Large intestine (tissue), 3 donors: ENCODE measurements around the gene WAC. TPM values are rescaled to one million over a fixed set of nuclear protein-coding genes. Genes with fewer than 3 reads are reported as not detected.
"Not testable (repeated sequence)": the region's sequence is repeated elsewhere in the genome, so short reads cannot be mapped to it uniquely, and the experiment has no call there.

Source experiments
- DNase-seq, 2 donors: peaks; one replicate each; pipeline versions ENCODE4 v3.0.0 to v3.0.0-alpha.2; 2013
- H3K27ac ChIP-seq: one replicate; pipeline ENCODE4 v1.5.1; 2013; ENCODE audit warnings: low read length
- H3K27me3 ChIP-seq: 2 replicates; pipeline ENCODE4 v1.6.1; 2013; ENCODE audit warnings: low read length; ENCODE audit not compliant: control insufficient read depth, insufficient read depth
- H3K36me3 ChIP-seq: 2 replicates; pipeline ENCODE4 v1.6.1; 2013; ENCODE audit warnings: low read length; ENCODE audit not compliant: control insufficient read depth, insufficient read depth
- H3K4me1 ChIP-seq: one replicate; pipeline ENCODE4 v1.6.1; 2013; ENCODE audit warnings: low read length; ENCODE audit not compliant: control insufficient read depth, insufficient read depth
- H3K4me3 ChIP-seq: one replicate; pipeline ENCODE4 v1.5.1; 2013; ENCODE audit warnings: low read length
- H3K9me3 ChIP-seq: one replicate; pipeline ENCODE4 v1.6.1; 2013; ENCODE audit warnings: mild to moderate bottlenecking, low read depth, low read length, moderate library complexity; ENCODE audit not compliant: control insufficient read depth
- WGBS: methylation state at CpG from one replicate; pipeline ENCODE4 v1.1.5; 2013; ENCODE audit warnings: low lambda C conversion rate; ENCODE audit not compliant: insufficient coverage; 5-methylcytosine and 5-hydroxymethylcytosine counted together
- polyA plus RNA-seq: library from polyadenylated mRNA; unstranded; fragments of 120-200 nt; gene quantifications from one replicate; pipeline ENCODE4 v1.2.1, GENCODE V29; 2013

The WAC gene
- polyA plus RNA-seq, 1 donor: 99.7 TPM

DNA sequence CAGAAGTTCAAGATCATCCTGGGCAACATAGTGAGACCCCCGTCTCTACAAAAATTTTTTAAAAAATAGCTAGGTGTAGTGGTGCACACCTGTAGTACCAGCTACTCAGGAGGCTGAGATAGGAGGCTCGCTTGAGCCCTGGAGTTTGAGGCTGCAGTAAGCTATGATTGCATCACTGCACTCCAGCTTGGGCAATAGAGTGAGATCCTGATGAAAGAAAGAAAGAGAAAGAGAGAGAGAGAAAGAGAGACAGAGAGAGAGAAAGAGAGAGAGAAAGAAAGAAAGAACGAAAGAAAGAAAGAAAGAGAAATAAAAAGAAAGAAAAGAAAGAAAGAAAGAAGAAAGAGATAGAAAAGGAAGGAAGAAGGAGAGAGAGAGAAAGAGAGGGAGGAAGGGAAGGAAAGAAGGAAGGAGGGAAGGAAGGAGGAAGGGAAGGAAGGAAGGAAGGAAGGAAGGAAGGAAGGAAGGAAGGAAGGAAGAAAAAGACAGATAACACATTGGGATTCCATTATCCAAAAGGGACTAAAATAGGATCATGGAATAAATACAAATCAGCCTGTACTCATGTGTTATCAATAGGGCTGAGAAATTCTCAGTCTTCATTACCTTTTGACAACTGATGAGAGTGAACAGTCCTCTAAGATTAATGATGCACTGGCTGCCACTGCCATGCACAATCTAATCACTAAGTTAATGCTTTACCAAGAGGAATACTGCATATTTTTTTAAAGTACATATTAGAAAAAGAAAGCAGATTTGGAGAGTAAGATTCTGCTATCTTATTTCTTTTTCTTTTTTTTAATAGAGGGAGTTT lies 35.4 kb upstream of the WAC start:
- Histone ChIP-seq H3K4me1 (no peaks in the 10 kb centered on the region), H3K27me3 (no peaks in the 10 kb centered on the region), H3K27ac (no peak overlapping the region), H3K9me3 (no peaks in the 10 kb centered on the region), H3K36me3 (no peaks in the 10 kb centered on the region), H3K4me3 (no peak overlapping the region)
- 100% methylated on average over 1 of the region's 3 CpGs for WGBS
- no peak for DNase-seq

DNA sequence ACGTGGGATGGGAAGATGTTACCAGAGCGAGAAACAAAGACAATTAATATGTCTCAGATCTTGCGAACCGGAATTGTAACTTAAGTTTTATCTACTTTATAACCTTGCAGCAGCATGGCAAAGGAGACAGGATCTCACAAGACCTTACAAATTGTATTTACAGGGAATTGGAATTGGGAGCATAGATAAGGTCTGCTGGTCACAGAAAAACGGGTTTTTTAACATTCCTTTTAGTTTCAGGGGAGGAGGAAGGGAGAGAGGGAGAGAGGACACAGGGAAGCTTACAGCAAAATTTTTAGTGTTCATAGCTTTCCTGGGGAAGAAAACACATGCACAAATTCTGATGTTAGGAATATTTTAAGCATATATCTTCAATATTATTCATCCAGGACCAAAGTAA lies 32.7 kb upstream of the WAC start:
- WGBS: 28% methylated on average over 3 of the region's 5 CpGs

DNA sequence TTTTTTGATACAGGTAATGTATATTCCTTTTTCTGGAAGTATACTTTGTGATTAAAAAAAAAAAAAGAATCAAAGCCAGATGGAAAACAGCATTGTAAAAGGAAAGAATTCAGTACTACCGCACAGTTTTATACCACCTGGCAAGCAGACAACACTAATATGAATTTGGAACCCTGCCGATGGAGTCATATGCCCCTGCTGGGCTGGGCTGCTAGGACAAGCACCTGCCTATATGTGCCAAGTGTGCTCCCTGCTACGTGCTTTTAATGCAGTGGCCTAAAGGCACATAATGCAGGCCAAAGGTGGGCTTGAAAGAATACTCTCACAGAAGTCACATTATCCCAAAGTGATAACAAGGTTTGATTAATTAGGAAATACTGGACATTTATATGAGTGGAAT lies 29.8 kb upstream of the WAC start:
- Histone ChIP-seq H3K9me3 (no peaks in the 10 kb centered on the region), H3K4me1 (no peaks in the 10 kb centered on the region), H3K27ac (no peak overlapping the region), H3K27me3 (no peaks in the 10 kb centered on the region), H3K36me3 (no peaks in the 10 kb centered on the region), H3K4me3 (no peak overlapping the region)
- no CpG with 5 or more reads among the region's 3 CpGs for WGBS
- DNase-seq: no peak

More for the DNA sequence above, 32.7 kb upstream of the WAC start:
- H3K9me3 ChIP-seq, H3K27ac ChIP-seq, H3K36me3 ChIP-seq, H3K27me3 ChIP-seq, H3K4me3 ChIP-seq, DNase-seq, H3K4me1 ChIP-seq: not testable (repeated sequence)

DNA sequence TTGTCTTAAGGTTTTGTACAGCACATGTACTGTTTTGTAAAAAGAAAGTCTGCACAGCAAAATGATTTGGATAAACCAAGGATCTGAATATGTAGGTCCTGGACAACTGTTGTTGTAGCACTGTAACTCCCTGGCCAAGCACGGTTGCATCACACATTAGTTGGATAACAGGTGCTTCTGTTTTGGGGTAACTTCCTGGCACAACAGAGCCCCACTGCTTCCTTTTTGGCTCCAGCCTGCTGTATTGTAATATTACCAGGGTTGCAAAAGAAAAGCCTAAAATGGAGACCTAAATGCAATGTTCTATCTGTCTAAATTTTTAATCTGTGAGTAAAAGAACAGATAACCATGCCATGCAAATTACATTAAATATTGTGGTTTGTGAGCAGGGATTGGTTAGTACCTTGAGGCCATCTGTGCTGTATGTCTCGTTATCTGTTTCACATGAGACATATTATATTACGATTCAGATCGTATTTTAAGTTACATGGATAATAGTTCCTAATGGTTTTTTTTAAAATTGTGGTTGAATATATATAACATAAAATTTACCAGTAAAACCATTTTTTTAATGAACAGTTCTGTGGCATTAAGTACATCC lies 27.5 kb upstream of the WAC start:
- Histone ChIP-seq H3K27me3 (no peaks in the 10 kb centered on the region), H3K27ac (no peak overlapping the region), H3K36me3 (no peaks in the 10 kb centered on the region), H3K4me3 (no peak overlapping the region), H3K4me1 (no peaks in the 10 kb centered on the region), H3K9me3 (no peaks in the 10 kb centered on the region)
- DNase-seq: no peak
- WGBS: 100% methylated on average over 1 of the region's 4 CpGs

DNA sequence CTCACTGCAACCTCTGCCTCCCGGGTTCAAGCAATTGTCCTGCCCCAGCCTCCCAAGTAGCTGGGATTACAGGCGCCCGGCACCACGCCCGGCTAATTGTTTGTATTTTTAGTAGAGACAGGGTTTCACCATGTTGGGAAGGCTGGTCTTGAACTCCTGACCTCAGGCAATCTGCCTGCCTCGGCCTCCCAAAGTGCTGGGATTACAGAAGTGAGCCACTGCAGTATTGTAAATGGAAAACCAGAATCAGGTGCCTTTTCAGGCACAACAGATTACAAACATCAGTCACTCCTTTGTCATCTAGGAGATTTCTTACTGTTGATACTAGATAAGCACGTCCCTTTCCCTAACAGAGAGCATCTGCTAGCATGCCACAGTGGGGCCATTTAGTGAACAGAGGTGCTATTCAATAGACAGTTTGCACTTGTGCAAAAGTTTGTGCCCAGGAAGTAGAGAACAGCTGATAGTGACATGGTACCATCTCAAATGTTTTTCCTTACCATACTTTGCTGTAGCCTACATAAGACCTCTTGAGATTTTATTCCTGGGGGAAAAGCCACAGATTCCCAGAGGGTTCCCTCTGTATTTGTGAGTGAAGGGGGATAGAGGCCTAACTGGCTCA lies 24.5 kb upstream of the WAC start:
- Histone ChIP-seq H3K27me3 (no peaks in the 10 kb centered on the region), H3K4me1 (no peaks in the 10 kb centered on the region), H3K4me3 (no peak overlapping the region), H3K9me3 (no peaks in the 10 kb centered on the region), H3K27ac (no peak overlapping the region), H3K36me3 (no peaks in the 10 kb centered on the region)
- DNase-seq: peak in 1 of 2 donors; percentile 14
- no CpG with 5 or more reads among the region's 7 CpGs for WGBS

DNA sequence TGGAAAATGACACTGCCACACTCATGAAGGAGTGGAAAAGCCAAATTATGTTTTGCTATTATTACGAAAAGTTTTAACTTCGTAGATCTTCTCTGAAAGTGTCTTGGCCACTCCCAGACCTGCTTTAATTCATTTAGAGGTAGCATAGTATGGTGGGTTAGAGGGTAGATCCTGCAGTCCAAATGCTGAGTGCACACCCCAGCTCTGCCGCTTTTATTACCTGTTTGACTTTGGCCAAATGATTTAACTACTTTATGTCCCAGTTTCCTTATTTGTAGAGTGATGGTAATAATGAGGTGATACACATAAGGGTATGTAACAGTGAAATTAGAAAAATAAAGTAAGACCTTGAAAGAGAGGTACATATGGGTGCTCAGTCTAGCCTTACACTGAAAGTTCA lies 23.6 kb upstream of the WAC start:
- WGBS: no CpG with 5 or more reads among the region's 3 CpGs
- no peak overlapping the region for H3K27ac ChIP-seq

DNA sequence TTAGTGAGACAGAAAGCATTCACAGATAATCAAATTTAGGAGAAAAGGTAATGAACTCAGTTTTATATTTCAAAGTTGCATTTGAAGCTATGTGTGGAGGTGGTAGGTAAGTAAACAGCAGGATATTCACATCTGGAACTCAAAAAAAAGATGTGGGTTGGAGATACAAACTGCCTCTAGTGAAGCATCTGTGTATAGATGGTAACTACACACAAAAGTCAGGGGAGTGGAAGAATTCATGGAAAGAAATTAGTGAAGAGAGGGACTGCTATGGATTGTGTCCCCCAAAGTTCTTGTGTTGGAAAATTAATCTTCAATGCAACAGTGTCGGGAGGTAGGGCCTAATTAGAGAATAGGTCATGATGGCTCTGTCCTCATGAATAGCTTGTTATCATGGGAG lies 18.3 kb upstream of the WAC start:
- WGBS: 100% methylated on average over 1 of the region's 1 CpG
- Histone ChIP-seq H3K9me3 (no peaks in the 10 kb centered on the region), H3K36me3 (no peaks in the 10 kb centered on the region), H3K4me1 (no peaks in the 10 kb centered on the region), H3K27ac (no peak overlapping the region), H3K27me3 (no peaks in the 10 kb centered on the region), H3K4me3 (no peak overlapping the region)
- no peak for DNase-seq

More for the DNA sequence above, 23.6 kb upstream of the WAC start:
- H3K36me3 ChIP-seq: no peaks in the 10 kb centered on the region
- H3K4me3 ChIP-seq: no peak overlapping the region
- H3K4me1 ChIP-seq: no peaks in the 10 kb centered on the region
- H3K27me3 ChIP-seq: no peaks in the 10 kb centered on the region
- no peaks in the 10 kb centered on the region for H3K9me3 ChIP-seq
- DNase-seq: peak in 1 of 2 donors; percentile 17

DNA sequence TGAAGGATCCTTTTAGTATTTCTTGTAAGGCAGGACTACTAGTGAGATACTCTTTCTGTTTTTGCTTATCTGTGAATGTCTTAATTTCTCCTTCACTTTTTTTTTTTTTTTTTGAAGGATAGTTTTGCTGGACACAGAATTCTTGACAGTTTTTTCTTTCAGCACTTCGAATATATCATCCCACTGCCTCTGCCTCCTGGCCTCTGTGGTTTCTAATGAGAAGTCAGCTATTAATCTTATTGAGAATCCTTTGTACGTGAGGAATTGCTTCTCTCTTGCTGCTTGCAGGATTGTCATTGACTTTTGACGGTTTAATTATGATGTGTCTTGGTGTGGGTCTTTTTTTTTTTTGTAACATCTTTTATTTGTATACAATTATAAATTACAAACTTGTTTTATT lies 12.6 kb upstream of the WAC start:
- no CpG with 5 or more reads among the region's 3 CpGs for WGBS
- no peaks in the 10 kb centered on the region for H3K4me1 ChIP-seq
- peaks cover 11% of the 10 kb centered on the region for H3K36me3 ChIP-seq
- H3K27me3 ChIP-seq: no peaks in the 10 kb centered on the region
- DNase-seq: no peak
- peaks cover 16% of the 10 kb centered on the region for H3K9me3 ChIP-seq
- H3K4me3 ChIP-seq: no peak overlapping the region
- H3K27ac ChIP-seq: no peak overlapping the region

DNA sequence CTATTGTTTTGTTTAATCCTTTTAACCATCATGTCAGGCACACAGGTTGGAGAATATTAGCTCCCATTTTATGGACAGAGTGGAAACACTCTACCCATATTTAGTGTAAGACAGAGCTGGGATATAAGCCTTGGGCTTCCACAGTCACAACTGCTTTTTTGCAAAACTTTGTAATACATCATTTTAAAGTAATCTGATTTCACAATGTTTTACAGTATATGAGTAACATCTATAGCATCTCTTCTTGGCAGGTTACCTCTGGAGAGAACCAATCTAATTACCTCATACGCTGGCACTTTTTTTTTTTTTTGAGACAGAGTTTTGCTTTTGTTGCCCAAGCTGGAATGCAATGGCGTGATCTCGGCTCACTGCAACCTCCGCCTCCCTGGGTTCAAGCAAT lies 12.1 kb upstream of the WAC start:
- Histone ChIP-seq H3K9me3 (peaks cover 18% of the 10 kb centered on the region), H3K36me3 (peaks cover 14% of the 10 kb centered on the region)
- not testable (repeated sequence) for H3K27me3 ChIP-seq, DNase-seq, H3K4me1 ChIP-seq, H3K27ac ChIP-seq, H3K4me3 ChIP-seq
- WGBS: no CpG with 5 or more reads among the region's 4 CpGs

DNA sequence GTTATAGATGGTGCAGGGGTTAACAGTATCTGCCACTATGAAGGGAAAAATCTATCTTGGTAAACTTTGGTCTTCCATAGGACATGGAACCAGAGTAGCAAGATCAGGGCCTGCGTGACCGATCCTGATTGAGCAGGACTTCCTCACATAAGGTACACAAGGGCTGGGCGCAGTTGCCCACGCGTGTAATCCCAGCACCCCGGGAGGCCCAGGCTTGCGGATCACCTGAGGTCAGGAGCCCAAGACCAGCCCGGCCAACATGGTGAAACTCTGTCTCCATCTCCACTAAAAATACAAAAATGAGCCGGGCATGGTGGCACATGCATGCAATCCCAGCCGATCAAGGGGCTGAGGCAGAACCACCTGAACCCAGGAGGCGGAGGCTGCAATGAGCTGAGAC lies 11.0 kb upstream of the WAC start:
- H3K9me3 ChIP-seq: peaks cover 18% of the 10 kb centered on the region
- not testable (repeated sequence) for H3K4me3 ChIP-seq, DNase-seq, H3K4me1 ChIP-seq, H3K27me3 ChIP-seq, H3K27ac ChIP-seq
- no CpG with 5 or more reads among the region's 11 CpGs for WGBS
- peaks cover 14% of the 10 kb centered on the region for H3K36me3 ChIP-seq
